GM12864 (cell line): ENCODE measurements around the gene ENPP5.

Experiments
- DNase-seq: peaks from one replicate; pipeline ENCODE4 v3.0.0-alpha.2; 2011; ENCODE audit warnings: low read depth
- H3K4me3 ChIP-seq: 2 replicates; pipeline ENCODE4 v1.5.1; 2011; ENCODE audit warnings: mild to moderate bottlenecking, low read depth, low read length, control low read depth
- CTCF ChIP-seq: IDR thresholded peaks from 2 replicates; pipeline ENCODE4 v1.5.1; 2011; ENCODE audit warnings: low read depth, mild to moderate bottlenecking, moderate library complexity, low read length, control low read depth, inconsistent platforms; ENCODE audit errors: missing control alignments

The ENPP5 gene

GRCh38 chr6:46116289-46116688 lies 54.5 kb downstream of the ENPP5 start:
- no peak for TF ChIP-seq CTCF
- no peak overlapping the region for H3K4me3 ChIP-seq
- DNase-seq = no peak

DNA sequence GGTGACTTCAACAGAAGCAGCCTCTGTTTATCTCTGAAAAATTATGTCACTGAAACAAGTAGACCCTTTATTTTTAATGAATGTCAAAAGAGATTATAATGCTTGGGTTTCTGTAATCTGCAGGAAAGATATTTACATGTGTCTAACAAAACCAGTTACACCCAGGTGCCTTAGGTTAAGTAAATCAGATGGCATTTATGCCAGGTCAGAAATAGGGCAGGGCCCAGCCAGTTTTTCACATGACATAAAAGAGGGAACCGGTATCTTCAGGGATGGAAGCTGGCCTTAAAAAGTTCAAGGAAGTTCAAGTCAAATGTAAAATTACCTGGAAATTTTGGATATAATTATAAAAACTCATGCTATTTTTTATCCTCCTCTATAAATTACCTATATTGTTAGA lies 55.1 kb downstream of the ENPP5 start:
- no peak overlapping the region for H3K4me3 ChIP-seq
- TF ChIP-seq CTCF = no peak
- DNase-seq = no peak

DNA sequence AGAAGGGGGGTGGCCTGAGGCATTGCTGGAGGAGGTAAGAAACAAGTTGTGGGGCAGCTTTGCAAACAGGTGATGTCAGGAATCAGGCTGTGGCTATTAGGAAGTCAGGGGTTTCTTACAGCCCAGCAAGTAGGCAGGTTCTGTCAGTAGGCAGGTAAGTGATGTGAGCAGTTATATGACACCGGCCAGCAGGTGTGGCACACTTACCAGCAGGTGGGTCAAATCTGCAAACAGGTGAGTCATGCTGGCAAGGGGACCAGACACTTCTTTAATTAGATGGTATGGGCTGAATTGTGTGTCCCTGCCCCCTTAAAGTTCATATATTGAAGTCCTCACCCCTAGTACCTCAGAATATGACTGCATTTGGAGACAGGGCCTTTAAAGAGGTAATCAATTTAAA lies 57.4 kb downstream of the ENPP5 start:
- no peak for TF ChIP-seq CTCF
- H3K4me3 ChIP-seq = no peak overlapping the region
- DNase-seq = no peak
